H1 (cell line): ENCODE results near the gene GDPGP1. TPM values are rescaled to one million over a fixed set of nuclear protein-coding genes. Genes with fewer than 3 reads are reported as not detected.
A peak's percentile ranks its signal among the peaks of the same experiment; 100 is the strongest.

Source experiments
- CTCF ChIA-PET: fragments of 300-600 bp; sonication (Branson Sonifier 250); formaldehyde crosslinking; loops from one replicate; lab custom pipeline; 2021; ENCODE audit not compliant: partially characterized antibody; lab: Charles Lee
- POLR2A ChIA-PET: fragments of 300-600 bp; sonication (Branson Sonifier 250); formaldehyde crosslinking; loops from one replicate; lab custom pipeline; 2021; ENCODE audit warnings: inconsistent platforms; ENCODE audit not compliant: partially characterized antibody; lab: Charles Lee
- DNase-seq, 2 experiments: peaks; one replicate each; pipeline versions ENCODE4 v3.0.0 to v3.0.0-alpha.2; 2010 to 2022; ENCODE audit warnings: low spot score in 2 of 2, low read depth in 1 of 2, mixed read lengths in 1 of 2
- FAIRE-seq: peaks from 2 replicates; lab custom pipeline; 2011; peaks lifted over from hg19 to GRCh38; lab: Jason Lieb, UNC
- H2AFZ ChIP-seq: 2 replicates; pipeline ENCODE4 v1.8.1; 2012; ENCODE audit warnings: low read length, inconsistent platforms
- H2AK5ac ChIP-seq: 2 replicates; pipeline ENCODE4 v1.6.1; 2013; ENCODE audit warnings: low read depth, low read length
- H2BK120ac ChIP-seq: replicated peaks from 2 replicates; pipeline ENCODE3; 2013; ENCODE audit warnings: low read depth, low read length, inconsistent platforms
- H2BK12ac ChIP-seq: 2 replicates; pipeline ENCODE4 v1.6.1; 2013; ENCODE audit warnings: low read depth, low read length
- H2BK15ac ChIP-seq: 2 replicates; pipeline ENCODE4 v1.6.1; 2013; ENCODE audit warnings: low read length
- H2BK20ac ChIP-seq: 2 replicates; pipeline ENCODE4 v1.6.1; 2013; ENCODE audit warnings: low read length
- H2BK5ac ChIP-seq: 2 replicates; pipeline ENCODE4 v1.6.1; 2013; ENCODE audit warnings: low read depth, low read length
- H3K14ac ChIP-seq: 2 replicates; pipeline ENCODE4 v1.6.1; 2013; ENCODE audit warnings: inconsistent platforms; ENCODE audit not compliant: insufficient read length
- H3K18ac ChIP-seq: 2 replicates; pipeline ENCODE4 v1.6.1; 2013; ENCODE audit warnings: low read length; ENCODE audit errors: extremely low read depth
- H3K23ac ChIP-seq: 2 replicates; pipeline ENCODE4 v1.6.1; 2013; ENCODE audit warnings: inconsistent platforms; ENCODE audit not compliant: insufficient read length
- H3K23me2 ChIP-seq: 2 replicates; pipeline ENCODE4 v1.6.1; 2013; ENCODE audit warnings: low read depth, low read length
- H3K27ac ChIP-seq: 2 replicates; pipeline ENCODE4 v1.6.1; 2011; ENCODE audit warnings: low read depth, low read length, inconsistent platforms
- H3K27me3 ChIP-seq, 4 experiments: replicated peaks in 1 of 4; 1 replicate in 1 of 4; 2 replicates in 3 of 4; pipeline versions ENCODE4 v1.6.1 to v1.8.1; 2011 to 2013; ENCODE audit warnings: low read length in 3 of 4, mild to moderate bottlenecking in 3 of 4, inconsistent platforms in 2 of 4, mixed read lengths in 2 of 4, moderate library complexity in 1 of 4; ENCODE audit not compliant: control insufficient read depth in 3 of 4, insufficient read depth in 3 of 4; ENCODE audit errors: extremely low read depth in 1 of 4
- H3K36me3 ChIP-seq, 4 experiments: 2 replicates each; pipeline versions ENCODE4 v1.6.1 to v1.8.1; 2011 to 2013; ENCODE audit warnings: mild to moderate bottlenecking in 4 of 4, low read length in 3 of 4, moderate library complexity in 2 of 4, control low read depth in 1 of 4, inconsistent platforms in 1 of 4; ENCODE audit not compliant: insufficient read depth in 4 of 4, control insufficient read depth in 2 of 4
- H3K4ac ChIP-seq: replicated peaks from 2 replicates; pipeline ENCODE3; 2013; ENCODE audit warnings: low read length, low read depth, mixed read lengths, inconsistent platforms; ENCODE audit not compliant: insufficient read length
- H3K4me1 ChIP-seq, 4 experiments: replicated peaks in 1 of 4; 1 replicate in 1 of 4; 2 replicates in 3 of 4; pipeline versions ENCODE4 v1.6.1 to v1.8.1; 2011 to 2013; ENCODE audit warnings: low read length in 3 of 4, inconsistent platforms in 2 of 4, mixed read lengths in 1 of 4; ENCODE audit not compliant: insufficient read depth in 4 of 4, control insufficient read depth in 3 of 4
- H3K4me2 ChIP-seq, 2 experiments: 2 replicates each; pipeline versions ENCODE4 v1.6.1 to v1.8.1; 2011 to 2013; ENCODE audit warnings: low read depth in 2 of 2, low read length in 2 of 2, control low read depth in 1 of 2, inconsistent platforms in 1 of 2, mild to moderate bottlenecking in 1 of 2; ENCODE audit not compliant: insufficient read depth in 1 of 2
- H3K4me3 ChIP-seq, 4 experiments: fragments of 200-600, 300-600 bp in 1 of 4; sonication (generic), shearing (Covaris generic), sonication (Bioruptor Twin) in 1 of 4; 2 replicates each; pipeline versions ENCODE4 v1.5.1 to v1.8.1; 2011 to 2016; ENCODE audit warnings: low read length in 4 of 4, low read depth in 3 of 4, control low read depth in 2 of 4, inconsistent platforms in 2 of 4, mild to moderate bottlenecking in 2 of 4, mixed read lengths in 1 of 4, moderate library complexity in 1 of 4; ENCODE audit not compliant: insufficient read depth in 2 of 4; ENCODE audit errors: extremely low read depth in 1 of 4
- H3K56ac ChIP-seq: replicated peaks from 2 replicates; pipeline ENCODE3; 2013; ENCODE audit warnings: low read depth, mild to moderate bottlenecking, mixed read lengths, low read length, inconsistent platforms; ENCODE audit not compliant: insufficient read length
- H3K79me1 ChIP-seq: 2 replicates; pipeline ENCODE4 v1.6.1; 2013; ENCODE audit warnings: low read depth, low read length, control low read depth
- H3K79me2 ChIP-seq, 2 experiments: 2 replicates each; pipeline versions ENCODE4 v1.6.1 to v1.8.1; 2012 to 2013; ENCODE audit warnings: low read length in 2 of 2, mild to moderate bottlenecking in 2 of 2, inconsistent platforms in 1 of 2; ENCODE audit not compliant: insufficient read depth in 2 of 2, control insufficient read depth in 1 of 2
- H3K9ac ChIP-seq, 4 experiments: replicated peaks in 1 of 4; 1 replicate in 1 of 4; 2 replicates in 3 of 4; pipeline versions ENCODE4 v1.6.1 to v1.8.1; 2011 to 2013; ENCODE audit warnings: low read depth in 3 of 4, low read length in 3 of 4, control low read depth in 2 of 4, mild to moderate bottlenecking in 2 of 4, moderate library complexity in 2 of 4, inconsistent platforms in 1 of 4; ENCODE audit errors: extremely low read depth in 1 of 4
- H3K9me3 ChIP-seq, 2 experiments: 2 replicates each; pipeline versions ENCODE4 v1.6.1 to v1.8.1; 2012 to 2013; ENCODE audit warnings: mild to moderate bottlenecking in 2 of 2, moderate library complexity in 2 of 2, control low read depth in 1 of 2, inconsistent platforms in 1 of 2, low read depth in 1 of 2, low read length in 1 of 2, mixed read lengths in 1 of 2; ENCODE audit not compliant: insufficient read depth in 2 of 2
- H4K20me1 ChIP-seq, 2 experiments: replicated peaks in 1 of 2; 2 replicates each; pipeline versions ENCODE3 to v1.8.1; 2011 to 2013; ENCODE audit warnings: inconsistent platforms in 2 of 2, low read length in 2 of 2, mild to moderate bottlenecking in 1 of 2; ENCODE audit not compliant: insufficient read depth in 2 of 2, control insufficient read depth in 1 of 2
- H4K5ac ChIP-seq: 2 replicates; pipeline ENCODE4 v1.6.1; 2013; ENCODE audit warnings: low read length, low read depth, mixed read lengths, inconsistent platforms; ENCODE audit not compliant: insufficient read length
- H4K8ac ChIP-seq: 2 replicates; pipeline ENCODE4 v1.8.0; 2013; ENCODE audit warnings: mild to moderate bottlenecking, moderate library complexity, low read length, inconsistent platforms; ENCODE audit not compliant: insufficient read depth; ENCODE audit errors: extremely low read depth
- H4K91ac ChIP-seq: replicated peaks from 2 replicates; pipeline ENCODE3; 2013; ENCODE audit warnings: low read length, mixed read lengths, inconsistent platforms; ENCODE audit not compliant: insufficient read length
- CBX8 ChIP-seq: fragments of 300-800, 300-1000 bp; sonication (generic); IDR thresholded peaks from 2 replicates; pipeline ENCODE4 v1.7.1; 2016; ENCODE audit warnings: low read depth, low read length, borderline replicate concordance
- CHD1 ChIP-seq: IDR thresholded peaks from 2 replicates; pipeline ENCODE4 v1.6.1; 2012; ENCODE audit warnings: low read depth, low read length, improper control_type of control experiment
- GTF2F1 ChIP-seq: IDR thresholded peaks from 2 replicates; pipeline ENCODE4 v1.6.1; 2012; ENCODE audit warnings: low read depth, low read length, improper control_type of control experiment, borderline replicate concordance
- JUN ChIP-seq: IDR thresholded peaks from 2 replicates; pipeline ENCODE4 v1.6.1; 2011; ENCODE audit warnings: low read depth, mild to moderate bottlenecking, improper control_type of control experiment, low read length
- MAFK ChIP-seq: IDR thresholded peaks from 2 replicates; pipeline ENCODE4 v1.6.1; 2012; ENCODE audit warnings: low read depth, mild to moderate bottlenecking, improper control_type of control experiment, low read length
- PHF8 ChIP-seq: fragments of 200-600 bp; sonication (generic); conservative IDR thresholded peaks from 2 replicates; pipeline ENCODE4 v1.7.1; 2012; ENCODE audit warnings: low read depth, mild to moderate bottlenecking, inconsistent platforms, low read length, moderate library complexity
- SIX5 ChIP-seq: IDR thresholded peaks from 2 replicates; pipeline ENCODE4 v1.6.1; 2011; ENCODE audit warnings: mild to moderate bottlenecking, low read depth, low read length
- SUZ12 ChIP-seq: fragments of 200-600 bp; sonication (generic); IDR thresholded peaks from 2 replicates; pipeline ENCODE4 v1.6.1; 2012; ENCODE audit warnings: mild to moderate bottlenecking, inconsistent platforms, low read length, moderate library complexity, mixed read lengths
- TAF7 ChIP-seq: optimal IDR thresholded peaks from 2 replicates; pipeline ENCODE3; 2011; ENCODE audit warnings: low read depth, mild to moderate bottlenecking, inconsistent platforms, low read length, moderate library complexity, borderline replicate concordance
- WGBS, 2 experiments: shearing (Covaris generic) in 1 of 2; methylation state at CpG; one replicate each; pipeline versions ENCODE4 v1.1.6 to v1.1.7; 2013 to 2015; ENCODE audit warnings: low lambda C conversion rate in 2 of 2, mixed read lengths in 2 of 2, inconsistent platforms in 1 of 2, low coverage in 1 of 2, missing lambda C conversion rate in 1 of 2; ENCODE audit not compliant: insufficient replicate concordance in 2 of 2, insufficient coverage in 1 of 2, insufficient read length in 1 of 2; ENCODE audit errors: extremely low coverage in 1 of 2, missing lambda C conversion rate in 1 of 2; 5-methylcytosine and 5-hydroxymethylcytosine counted together
- polyA plus RNA-seq, 7 experiments: library from polyadenylated mRNA; depleted of rRNA in 3 of 7; stranded (reverse) in 5 of 7; unstranded in 2 of 7; fragments of >200 nt in 5 of 7; fragments of 200-250 nt in 2 of 7; gene quantifications; 1 replicate in 5 of 7; 2 replicates in 1 of 7; 4 replicates in 1 of 7; pipeline versions ENCODE4 v1.2.1 to v1.2.3, GENCODE V29; 2011 to 2013; ENCODE audit warnings: missing spikeins in 2 of 7, mixed read lengths in 2 of 7
- total RNA-seq: library from RNA; stranded (reverse); fragmentation: NEBNext Ultra II Directional; extraction: Animal tissue kit (Norgen Biotek cat#: 25700); gene quantifications from 2 replicates; pipeline ENCODE4 v1.2.1, GENCODE V29; 2021
- TF ChIP-seq, protein P1 (sequence below): IDR thresholded peaks from 2 replicates; pipeline ENCODE4 v1.6.1; 2011; ENCODE audit warnings: low read depth, mild to moderate bottlenecking, low read length; ENCODE audit not compliant: insufficient read depth

Gene GDPGP1
- total and polyA plus RNA-seq, 2 of the 8 experiments (the other 6 are each of a cell fraction or from before 2014, with no cell fraction given): 1.8 to 5.6 TPM

- POLR2A ChIA-PET: interaction anchor here (0.6 to 1.2 kb wide), 12 partner anchors 8 to 121 kb away, joined by 3 to 6 read pairs (median 4); partner anchors contain the start of gene TTLL13
- no peak for TF ChIP-seq CHD1
- TF ChIP-seq, protein P1, sequence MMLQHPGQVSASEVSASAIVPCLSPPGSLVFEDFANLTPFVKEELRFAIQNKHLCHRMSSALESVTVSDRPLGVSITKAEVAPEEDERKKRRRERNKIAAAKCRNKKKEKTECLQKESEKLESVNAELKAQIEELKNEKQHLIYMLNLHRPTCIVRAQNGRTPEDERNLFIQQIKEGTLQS: no peak
- peak; percentile 28 for TF ChIP-seq TAF7
- no peak for TF ChIP-seq SUZ12
- peak; percentile 75; the same call in 1 of the 2 replicates for TF ChIP-seq GTF2F1
- TF ChIP-seq MAFK: no peak
- no peak for TF ChIP-seq CBX8
- TF ChIP-seq PHF8: peak; percentile 88
- no peak for TF ChIP-seq JUN
- TF ChIP-seq SIX5: no peak
These were observed 31.5 kb downstream of the GDPGP1 start, which contains the start of gene NGRN for GRCh38 chr15:90265271-90266060. Gene NGRN (plus strand): TSS chr15:90265672. CDS start chr15:90265713, 41 bp downstream.

More at GRCh38 chr15:90265271-90266060, 31.5 kb downstream of the GDPGP1 start, which contains the start of gene NGRN:
- Histone ChIP-seq H2BK12ac (peak within 1 kb of the TSS; percentile 97), H3K79me2 (peaks cover 12 to 50% of the 10 kb centered on the region in 2 experiments), H3K79me1 (peaks cover 5% of the 10 kb centered on the region), H3K27me3 (no peaks in the 10 kb centered on the region), H2BK5ac (peak within 1 kb of the TSS; percentile 100), H3K23ac (no peak within 1 kb of the TSS), H3K27ac (peak within 1 kb of the TSS; percentile 88), H3K14ac (no peak within 1 kb of the TSS), H3K4ac (peak within 1 kb of the TSS; percentile 96), H3K9ac (peak within 1 kb of the TSS; percentile 84 to 97 (median 90)), H3K23me2 (peaks cover 10% of the 10 kb centered on the region), H4K8ac (peak within 1 kb of the TSS; percentile 98), H2BK120ac (no peak within 1 kb of the TSS), H2AK5ac (peak within 1 kb of the TSS; percentile 59; the same call in 1 of the 2 replicates), H4K20me1 (peaks cover 0 to 5% of the 10 kb centered on the region in 2 experiments), H3K18ac (peak within 1 kb of the TSS; percentile 97), H3K4me2 (peak within 1 kb of the TSS; percentile 74 to 94), H2BK20ac (peak within 1 kb of the TSS; percentile 72; the same call in 1 of the 2 replicates), H3K9me3 (no peaks in the 10 kb centered on the region), H3K4me1 (peaks cover 0 to 15% (median 7%) of the 10 kb centered on the region in 4 experiments; a peak in 5 of 7 replicates), H3K36me3 (peaks cover 0 to 18% (median 5%) of the 10 kb centered on the region in 4 experiments; a peak in 6 of 8 replicates), H2BK15ac (peak within 1 kb of the TSS; percentile 61; the same call in 1 of the 2 replicates), H3K56ac (peak within 1 kb of the TSS; percentile 93), H3K4me3 (peak within 1 kb of the TSS; percentile 76 to 95 (median 87)), H2AFZ (peak within 1 kb of the TSS; percentile 26; the same call in 1 of the 2 replicates), H4K91ac (peak within 1 kb of the TSS; percentile 93), H4K5ac (peak within 1 kb of the TSS; percentile 87)
- CTCF ChIA-PET: interaction anchor here (1.0 to 2.2 kb wide), 3 partner anchors 10 to 32 kb away, joined by 4 to 8 read pairs (median 4); partner anchors contain the start of genes CIB1 and GDPGP1
- peak; percentile 50 to 95 for DNase-seq
- WGBS, 2 experiments: 2% methylated on average over 59 of the region's 59 CpGs; no CpG with 5 or more reads in 1 of the 2 experiments
- FAIRE-seq: no peak
